MM.1S (cell line): Measurements from ENCODE around the gene PDE4B.

Experiments
- CTCF ChIP-seq: fragments of 300-600 bp; sonication (generic); IDR thresholded peaks from 2 replicates; pipeline ENCODE4 v1.5.1; 2016; ENCODE audit warnings: antibody characterized with exemption, low read length, mixed read lengths
- EZH2 ChIP-seq: fragments of 300-600 bp; sonication (generic); optimal IDR thresholded peaks from 2 replicates; pipeline ENCODE3; 2017; ENCODE audit warnings: low read depth, mild to moderate bottlenecking, antibody characterized with exemption, low read length, mixed read lengths

- TF ChIP-seq CTCF (no peak), EZH2 (no peak)
These were observed 580.5 kb downstream of the PDE4B start for GRCh38 chr1:66373157-66373591.
